HepG2 (cell line): ENCODE measurements around the gene ZNRD2. TPM values are rescaled to one million over a fixed set of nuclear protein-coding genes. Genes with fewer than 3 reads are reported as not detected.

ENCODE experiments used
- BCL3 ChIP-seq: sonication (generic); formaldehyde crosslinking; IDR thresholded peaks from 2 replicates; pipeline ENCODE4 v1.5.1; 2020; ENCODE audit warnings: mild to moderate bottlenecking, missing genetic modification reagents, moderate library complexity
- EHMT2 ChIP-seq: fragments of 200-600 bp; sonication (generic); IDR thresholded peaks from 2 replicates; pipeline ENCODE4 v1.7.0; 2017; ENCODE audit warnings: antibody characterized with exemption, low read depth, low read length, borderline replicate concordance
- FOXK2 ChIP-seq: fragments of 450-650 bp; IDR thresholded peaks from 2 replicates; pipeline ENCODE4 v1.6.1; 2016
- FOXO1 ChIP-seq: sonication (generic); formaldehyde crosslinking; IDR thresholded peaks from 2 replicates; pipeline ENCODE4 v1.4.0; 2020; ENCODE audit warnings: missing genetic modification reagents
- HNRNPL ChIP-seq: fragments of 200-400 bp; formaldehyde crosslinking; IDR thresholded peaks from 2 replicates; pipeline ENCODE4 v1.6.1; 2017; ENCODE audit warnings: mild to moderate bottlenecking, low read depth, low read length
- HNRNPUL1 ChIP-seq: fragments of 200-400 bp; formaldehyde crosslinking; IDR thresholded peaks from 2 replicates; pipeline ENCODE4 v1.6.1; 2017; ENCODE audit warnings: low read depth, mild to moderate bottlenecking, low read length, moderate library complexity
- KDM5A ChIP-seq: fragments of 200-600 bp; sonication (generic); IDR thresholded peaks from 2 replicates; pipeline ENCODE4 v1.7.0; 2018; ENCODE audit warnings: antibody characterized with exemption, mild to moderate bottlenecking, low read length, borderline replicate concordance
- MATR3 ChIP-seq: sonication (generic); formaldehyde crosslinking; IDR thresholded peaks from 2 replicates; pipeline ENCODE4 v1.4.0; 2020; ENCODE audit warnings: missing genetic modification reagents
- RELA ChIP-seq: sonication (generic); formaldehyde crosslinking; IDR thresholded peaks from 2 replicates; pipeline ENCODE4 v1.4.0; 2020; ENCODE audit warnings: missing genetic modification reagents
- RFX5 ChIP-seq: IDR thresholded peaks from 2 replicates; pipeline ENCODE4 v1.6.1; 2011; ENCODE audit warnings: low read depth, low read length, improper control_type of control experiment
- TBP ChIP-seq: sonication (generic); formaldehyde crosslinking; IDR thresholded peaks from 2 replicates; pipeline ENCODE4 v1.5.0; 2020; ENCODE audit warnings: missing genetic modification reagents
- TBX3 ChIP-seq: fragments of 450-650 bp; IDR thresholded peaks from 2 replicates; pipeline ENCODE4 v1.6.1; 2017; ENCODE audit warnings: antibody characterized with exemption, mild to moderate bottlenecking, inconsistent platforms, borderline replicate concordance
- ZBTB42 ChIP-seq: sonication (generic); formaldehyde crosslinking; IDR thresholded peaks from 2 replicates; pipeline ENCODE4 v1.5.0; 2020; ENCODE audit warnings: mild to moderate bottlenecking, missing genetic modification reagents
- ZC3H13 ChIP-seq: sonication (generic); formaldehyde crosslinking; IDR thresholded peaks from 2 replicates; pipeline ENCODE4 v1.8.1; 2023; ENCODE audit warnings: mild to moderate bottlenecking, missing genetic modification reagents, moderate library complexity
- ZHX1 ChIP-seq: sonication (generic); formaldehyde crosslinking; IDR thresholded peaks from 2 replicates; pipeline ENCODE4 v1.8.1; 2022; ENCODE audit warnings: low read depth, mild to moderate bottlenecking, missing genetic modification reagents
- ZNF205 ChIP-seq: IDR thresholded peaks from 2 replicates; pipeline ENCODE4 v1.6.1; 2018; ENCODE audit warnings: missing biosample characterization, missing genetic modification reagents
- ZNF3 ChIP-seq: IDR thresholded peaks from 2 replicates; pipeline ENCODE4 v1.7.0; 2017; ENCODE audit warnings: inconsistent platforms
- ZNF44 ChIP-seq: sonication (generic); formaldehyde crosslinking; IDR thresholded peaks from 2 replicates; pipeline ENCODE4 v1.5.1; 2020; ENCODE audit warnings: mild to moderate bottlenecking, missing genetic modification reagents
- ZNF496 ChIP-seq: sonication (generic); formaldehyde crosslinking; IDR thresholded peaks from 2 replicates; pipeline ENCODE4 v1.8.1; 2023; ENCODE audit warnings: mild to moderate bottlenecking, moderate library complexity, missing genetic modification reagents; ENCODE audit not compliant: insufficient replicate concordance
- ZNF556 ChIP-seq: sonication (generic); formaldehyde crosslinking; IDR thresholded peaks from 2 replicates; pipeline ENCODE4 v1.4.0; 2020; ENCODE audit warnings: mild to moderate bottlenecking, missing genetic modification reagents, borderline replicate concordance
- ZNF615 ChIP-seq: sonication (generic); formaldehyde crosslinking; IDR thresholded peaks from 2 replicates; pipeline ENCODE4 v1.5.0; 2020; ENCODE audit warnings: mild to moderate bottlenecking, missing genetic modification reagents, borderline replicate concordance
- ZNF687 ChIP-seq: sonication (generic); formaldehyde crosslinking; IDR thresholded peaks from 2 replicates; pipeline ENCODE4 v1.5.1; 2020; ENCODE audit warnings: mild to moderate bottlenecking, missing genetic modification reagents, moderate library complexity
- ZNF724P ChIP-seq: sonication (generic); formaldehyde crosslinking; IDR thresholded peaks from 2 replicates; pipeline ENCODE4 v1.8.0; 2022; ENCODE audit warnings: missing genetic modification reagents, borderline replicate concordance
- polyA plus RNA-seq, 8 experiments: library from polyadenylated mRNA; depleted of rRNA in 3 of 8; stranded (reverse) in 7 of 8; unstranded in 1 of 8; fragments of >200 nt; fragmentation: Illumina TruSeq in 4 of 8; extraction: Trizol in 4 of 8; gene quantifications; 2 replicates each; pipeline versions ENCODE4 v1.2.1 to v1.2.3, GENCODE V29; 2011 to 2016; ENCODE audit warnings: low read depth in 4 of 8, missing spikeins in 1 of 8, mixed read lengths in 1 of 8; ENCODE audit not compliant: insufficient read depth in 1 of 8
- total RNA-seq, 5 experiments: library from RNA; depleted of rRNA; stranded (reverse); fragments of >200 nt; fragmentation: Illumina TruSeq; extraction: Trizol; gene quantifications; 2 replicates each; pipeline ENCODE4 v1.2.3, GENCODE V29; 2016; ENCODE audit warnings: low read depth in 1 of 5

The ZNRD2 gene
- total and polyA plus RNA-seq, 2 of the 13 experiments (the other 11 are each of a cell fraction or from before 2014, with no cell fraction given), result 29.2 to 34.0 TPM

- TF ChIP-seq ZNF724P, result no peak
- no peak for TF ChIP-seq FOXK2
- TF ChIP-seq ZNF615 (CRISPR knock-in tag), result no peak
- no peak for TF ChIP-seq HNRNPUL1
- no peak for TF ChIP-seq TBP (CRISPR knock-in tag)
- no peak for TF ChIP-seq KDM5A
- TF ChIP-seq ZNF205 (CRISPR knock-in tag), result no peak
- TF ChIP-seq EHMT2, result no peak
- TF ChIP-seq ZNF3 (CRISPR knock-in tag), result no peak
- TF ChIP-seq ZNF556 (CRISPR knock-in tag), result no peak
- 0 out of 2 replicates have a peak, but pooled peaks have one; percentile 19 for TF ChIP-seq FOXO1 (CRISPR knock-in tag)
- TF ChIP-seq MATR3 (CRISPR knock-in tag), result no peak
- no peak for TF ChIP-seq ZNF44 (CRISPR knock-in tag)
- no peak for TF ChIP-seq RFX5
- TF ChIP-seq ZHX1 (CRISPR knock-in tag), result no peak
- peak; percentile 24; the same call in 1 of the 2 replicates for TF ChIP-seq ZC3H13 (CRISPR knock-in tag)
- TF ChIP-seq ZBTB42 (CRISPR knock-in tag), result no peak
- TF ChIP-seq ZNF496, result no peak
- TF ChIP-seq RELA (CRISPR knock-in tag), result no peak
- TF ChIP-seq TBX3, result no peak
- TF ChIP-seq BCL3 (CRISPR knock-in tag), result no peak
- peak; percentile 59; the same call in 1 of the 2 replicates for TF ChIP-seq HNRNPL
- TF ChIP-seq ZNF687 (CRISPR knock-in tag), result peak; percentile 6
These were observed 43.0 kb downstream of the ZNRD2 start (continued) for GRCh38 chr11:65613091-65613928.
